GM18499 (cell line): Measurements from ENCODE around the gene PSMD3.
"Not testable (repeated sequence)": the region's sequence is repeated elsewhere in the genome, so short reads cannot be mapped to it uniquely, and the experiment has no call there.

Source experiments
- ATAC-seq: cut with Tn5 transposase; IDR thresholded peaks from one replicate; pipeline ENCODE4 v1.9.1; 2021; ENCODE audit warnings: moderate number of reproducible peaks; ENCODE audit not compliant: insufficient read depth, unreplicated experiment

The PSMD3 gene

GRCh38 chr17:39995438-39995837 lies 14.8 kb downstream of the PSMD3 start:
- no peak for ATAC-seq

- ATAC-seq: no peak
Observed at GRCh38 chr17:39996162-39996561, 15.6 kb downstream of the PSMD3 start.

- ATAC-seq: no peak
Observed at GRCh38 chr17:39996800-39997199, 16.2 kb downstream of the PSMD3 start.

- ATAC-seq: no peak
Observed at GRCh38 chr17:39997543-39997942, 16.9 kb downstream of the PSMD3 start.

- ATAC-seq: no peak
Observed at GRCh38 chr17:39999067-39999466, 18.5 kb downstream of the PSMD3 start.

GRCh38 chr17:40000161-40000560 lies 19.6 kb downstream of the PSMD3 start:
- ATAC-seq: no peak

DNA sequence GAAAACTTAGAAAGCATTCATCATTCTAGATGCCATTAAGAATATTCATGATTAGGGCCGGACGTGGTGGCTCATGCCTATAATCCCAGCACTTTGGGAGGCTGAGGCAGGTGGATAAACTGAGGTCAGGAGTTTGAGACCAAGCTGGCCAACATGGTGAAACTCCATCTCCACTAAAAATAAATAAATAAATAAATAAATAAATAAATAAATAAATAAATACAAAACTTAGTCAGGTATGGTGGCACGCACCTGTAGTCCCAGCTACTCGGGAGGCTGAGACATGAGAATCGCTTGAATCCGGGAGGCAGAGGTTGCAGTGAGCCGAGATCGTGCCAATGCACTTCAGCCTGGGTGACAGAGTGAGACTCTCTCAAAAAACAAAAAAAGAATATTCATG lies 20.7 kb downstream of the PSMD3 start:
- ATAC-seq: not testable (repeated sequence)

GRCh38 chr17:40004072-40004471 lies 23.5 kb downstream of the PSMD3 start:
- no peak for ATAC-seq

GRCh38 chr17:40004712-40005111 lies 24.1 kb downstream of the PSMD3 start:
- no peak for ATAC-seq

DNA sequence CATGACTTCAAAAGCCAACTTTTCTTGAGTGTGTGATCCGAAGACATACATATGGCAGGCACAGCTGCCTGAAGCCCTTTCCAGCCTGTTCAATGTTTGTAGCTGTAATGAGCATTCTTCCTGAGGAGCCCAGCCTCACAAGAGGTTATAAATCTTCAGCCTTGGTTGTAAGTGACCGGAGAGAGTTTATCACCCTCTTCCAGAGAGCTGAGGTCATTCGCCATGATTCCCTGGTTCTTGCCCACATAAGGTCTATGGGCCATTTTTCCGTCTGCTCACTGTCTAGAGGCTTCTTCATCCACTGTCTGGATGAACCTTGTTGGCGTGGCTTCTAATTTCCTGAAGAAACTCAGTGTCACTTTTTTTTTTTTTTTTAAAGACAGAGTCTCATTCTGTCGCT lies 24.9 kb downstream of the PSMD3 start:
- no peak for ATAC-seq

DNA sequence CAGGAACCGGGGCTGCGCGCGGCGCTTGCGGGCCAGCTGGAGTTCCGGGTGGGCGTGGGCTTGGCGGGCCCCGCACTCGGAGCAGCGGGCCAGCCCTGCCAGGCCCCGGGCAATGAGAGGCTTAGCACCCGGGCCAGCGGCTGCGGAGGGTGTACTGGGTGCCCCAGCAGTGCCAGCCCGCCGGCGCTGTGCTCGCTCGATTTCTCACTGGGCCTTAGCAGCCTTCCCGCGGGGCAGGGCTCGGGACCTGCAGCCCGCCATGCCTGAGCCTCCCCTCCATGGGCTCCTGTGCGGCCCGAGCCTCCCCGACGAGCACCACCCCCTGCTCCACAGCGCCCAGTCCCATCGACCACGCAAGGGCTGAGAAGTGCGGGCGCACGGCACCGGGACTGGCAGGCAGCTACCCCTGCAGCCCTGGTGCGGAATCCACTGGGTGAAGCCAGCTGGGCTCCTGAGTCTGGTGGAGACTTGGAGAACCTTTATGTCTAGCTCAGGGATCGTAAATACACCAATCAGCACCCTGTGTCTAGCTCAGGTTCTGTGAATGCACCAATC lies 30.4 kb downstream of the PSMD3 start:
- ATAC-seq: not testable (repeated sequence)

DNA sequence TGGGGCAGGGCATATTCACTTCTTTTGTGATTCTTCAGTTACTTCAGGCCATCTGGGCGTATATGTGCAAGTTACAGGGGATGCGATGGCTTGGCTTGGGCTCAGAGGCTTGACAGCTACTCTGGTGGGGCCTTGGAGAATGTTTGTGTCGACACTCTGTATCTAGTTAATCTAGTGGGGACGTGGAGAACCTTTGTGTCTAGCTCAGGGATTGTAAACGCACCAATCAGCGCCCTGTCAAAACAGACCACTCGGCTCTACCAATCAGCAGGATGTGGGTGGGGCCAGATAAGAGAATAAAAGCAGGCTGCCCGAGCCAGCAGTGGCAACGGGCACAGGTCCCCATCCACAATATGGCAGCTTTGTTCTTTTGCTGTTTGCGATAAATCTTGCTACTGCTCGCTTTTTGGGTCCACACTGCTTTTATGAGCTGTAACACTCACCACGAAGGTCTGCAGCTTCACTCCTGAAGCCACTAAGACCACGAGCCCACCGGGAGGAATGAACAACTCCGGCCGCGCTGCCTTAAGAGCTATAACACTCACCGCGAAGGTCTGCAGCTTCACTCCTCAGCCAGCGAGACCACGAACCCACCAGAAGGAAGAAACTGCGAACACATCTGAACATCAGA lies 31.5 kb downstream of the PSMD3 start:
- ATAC-seq: not testable (repeated sequence)

DNA sequence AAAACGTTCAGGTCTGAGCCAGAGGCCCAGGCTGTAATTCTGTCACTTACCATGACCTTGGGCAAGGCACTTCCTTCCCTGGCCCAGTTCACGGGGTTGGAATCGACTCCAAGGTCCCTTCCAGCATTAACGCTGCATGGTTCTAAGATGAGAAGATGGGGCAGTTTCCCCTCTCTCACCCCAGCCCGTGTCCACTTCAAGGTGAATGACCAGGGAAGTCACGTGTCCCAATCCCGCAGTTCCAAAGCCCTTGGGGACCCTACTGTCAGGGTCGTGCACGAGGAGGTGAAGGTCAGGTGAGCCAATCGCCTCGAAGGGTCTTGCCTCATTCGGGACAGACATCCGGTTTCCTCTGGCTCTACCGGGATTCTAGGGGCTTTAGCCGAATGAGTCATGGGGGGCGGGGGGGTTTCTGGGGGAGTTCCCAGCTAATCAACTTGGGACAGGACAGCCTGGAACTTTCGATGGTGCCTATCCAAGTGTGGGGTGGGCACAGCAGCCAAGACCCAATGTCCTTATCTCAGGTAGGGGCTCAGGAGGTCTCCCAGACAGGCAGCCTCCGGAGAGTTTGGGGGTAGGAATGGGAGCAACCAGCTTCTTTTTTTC lies 33.9 kb downstream of the PSMD3 start:
- ATAC-seq: no peak

DNA sequence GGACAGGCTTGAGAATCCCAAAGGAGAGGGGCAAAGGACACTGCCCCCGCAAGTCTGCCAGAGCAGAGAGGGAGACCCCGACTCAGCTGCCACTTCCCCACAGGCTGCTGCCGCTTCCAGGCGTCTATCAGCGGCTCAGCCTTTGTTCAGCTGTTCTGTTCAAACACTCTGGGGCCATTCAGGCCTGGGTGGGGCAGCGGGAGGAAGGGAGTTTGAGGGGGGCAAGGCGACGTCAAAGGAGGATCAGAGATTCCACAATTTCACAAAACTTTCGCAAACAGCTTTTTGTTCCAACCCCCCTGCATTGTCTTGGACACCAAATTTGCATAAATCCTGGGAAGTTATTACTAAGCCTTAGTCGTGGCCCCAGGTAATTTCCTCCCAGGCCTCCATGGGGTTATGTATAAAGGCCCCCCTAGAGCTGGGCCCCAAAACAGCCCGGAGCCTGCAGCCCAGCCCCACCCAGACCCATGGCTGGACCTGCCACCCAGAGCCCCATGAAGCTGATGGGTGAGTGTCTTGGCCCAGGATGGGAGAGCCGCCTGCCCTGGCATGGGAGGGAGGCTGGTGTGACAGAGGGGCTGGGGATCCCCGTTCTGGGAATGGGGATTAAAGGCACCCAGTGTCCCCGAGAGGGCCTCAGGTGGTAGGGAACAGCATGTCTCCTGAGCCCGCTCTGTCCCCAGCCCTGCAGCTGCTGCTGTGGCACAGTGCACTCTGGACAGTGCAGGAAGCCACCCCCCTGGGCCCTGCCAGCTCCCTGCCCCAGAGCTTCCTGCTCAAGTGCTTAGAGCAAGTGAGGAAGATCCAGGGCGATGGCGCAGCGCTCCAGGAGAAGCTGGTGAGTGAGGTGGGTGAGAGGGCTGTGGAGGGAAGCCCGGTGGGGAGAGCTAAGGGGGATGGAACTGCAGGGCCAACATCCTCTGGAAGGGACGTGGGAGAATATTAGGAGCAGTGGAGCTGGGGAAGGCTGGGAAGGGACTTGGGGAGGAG lies 34.7 kb downstream of the PSMD3 start, which contains the start of gene CSF3:
TSS of gene CSF3 (plus strand) at position 436 of the 993 bp plus-strand sequence. CDS start at position 471, 35 bp downstream.
- ATAC-seq: no peak

DNA sequence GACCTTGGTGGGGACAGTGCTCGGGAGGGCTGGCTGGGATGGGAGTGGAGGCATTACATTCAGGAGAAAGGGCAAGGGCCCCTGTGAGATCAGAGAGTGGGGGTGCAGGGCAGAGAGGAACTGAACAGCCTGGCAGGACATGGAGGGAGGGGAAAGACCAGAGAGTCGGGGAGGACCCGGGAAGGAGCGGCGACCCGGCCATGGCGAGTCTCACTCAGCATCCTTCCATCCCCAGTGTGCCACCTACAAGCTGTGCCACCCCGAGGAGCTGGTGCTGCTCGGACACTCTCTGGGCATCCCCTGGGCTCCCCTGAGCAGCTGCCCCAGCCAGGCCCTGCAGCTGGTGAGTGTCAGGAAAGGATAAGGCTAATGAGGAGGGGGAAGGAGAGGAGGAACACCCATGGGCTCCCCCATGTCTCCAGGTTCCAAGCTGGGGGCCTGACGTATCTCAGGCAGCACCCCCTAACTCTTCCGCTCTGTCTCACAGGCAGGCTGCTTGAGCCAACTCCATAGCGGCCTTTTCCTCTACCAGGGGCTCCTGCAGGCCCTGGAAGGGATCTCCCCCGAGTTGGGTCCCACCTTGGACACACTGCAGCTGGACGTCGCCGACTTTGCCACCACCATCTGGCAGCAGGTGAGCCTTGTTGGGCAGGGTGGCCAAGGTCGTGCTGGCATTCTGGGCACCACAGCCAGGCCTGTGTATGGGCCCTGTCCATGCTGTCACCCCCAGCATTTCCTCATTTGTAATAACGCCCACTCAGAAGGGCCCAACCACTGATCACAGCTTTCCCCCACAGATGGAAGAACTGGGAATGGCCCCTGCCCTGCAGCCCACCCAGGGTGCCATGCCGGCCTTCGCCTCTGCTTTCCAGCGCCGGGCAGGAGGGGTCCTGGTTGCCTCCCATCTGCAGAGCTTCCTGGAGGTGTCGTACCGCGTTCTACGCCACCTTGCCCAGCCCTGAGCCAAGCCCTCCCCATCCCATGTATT lies 35.7 kb downstream of the PSMD3 start:
- ATAC-seq: no peak

- ATAC-seq: no peak
Observed at GRCh38 chr17:40017422-40018080, 36.9 kb downstream of the PSMD3 start.

DNA sequence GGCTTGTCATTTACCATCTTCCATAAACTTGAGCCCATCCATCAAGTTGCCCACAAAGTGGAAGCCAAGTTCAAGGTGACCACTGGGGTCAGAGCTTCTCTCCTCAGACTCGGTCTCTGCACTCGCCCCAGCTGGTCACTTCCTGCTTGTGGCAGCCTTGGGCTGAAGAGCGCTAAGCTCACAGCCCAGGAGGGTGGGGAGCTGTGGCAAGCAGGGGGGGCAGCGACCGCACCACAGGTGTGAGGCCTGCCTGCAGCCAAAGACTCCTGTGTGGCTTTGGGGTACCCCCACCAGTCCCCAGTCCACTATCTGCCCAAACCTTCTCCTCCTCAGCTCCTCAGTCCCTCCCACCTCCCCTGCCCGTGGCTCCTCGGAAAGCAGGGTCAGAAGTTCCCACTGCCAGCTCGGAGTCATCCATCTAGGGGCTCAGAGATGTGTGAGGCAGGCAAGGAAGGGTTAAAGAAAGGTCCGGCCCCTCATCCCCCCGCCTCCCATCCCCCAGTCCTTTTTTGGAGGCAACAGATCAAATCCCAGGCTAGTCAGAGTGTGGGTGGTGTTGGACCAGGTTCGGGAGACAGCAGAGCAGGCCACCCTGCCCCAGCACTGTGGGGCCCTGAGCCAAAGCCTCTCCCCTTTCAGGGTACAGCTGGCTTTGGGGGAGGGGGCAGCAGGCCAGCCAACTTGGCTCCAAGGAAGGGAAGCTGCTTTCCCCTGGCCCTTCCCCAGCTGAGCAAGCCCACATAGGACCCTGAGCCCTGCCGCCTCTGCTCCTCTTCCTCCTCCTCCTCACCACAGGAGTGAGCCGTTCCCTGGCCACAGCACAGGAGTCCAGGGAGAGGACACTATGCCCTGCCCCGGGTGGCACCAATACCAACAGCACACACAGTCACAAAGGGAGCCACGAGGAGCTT lies 37.9 kb downstream of the PSMD3 start:
- no peak for ATAC-seq
